Measurements from ENCODE around the gene PCBP2.
"Not testable (repeated sequence)": the region's sequence is repeated elsewhere in the genome, so short reads cannot be mapped to it uniquely, and the experiment has no call there.

Gene PCBP2

DNA sequence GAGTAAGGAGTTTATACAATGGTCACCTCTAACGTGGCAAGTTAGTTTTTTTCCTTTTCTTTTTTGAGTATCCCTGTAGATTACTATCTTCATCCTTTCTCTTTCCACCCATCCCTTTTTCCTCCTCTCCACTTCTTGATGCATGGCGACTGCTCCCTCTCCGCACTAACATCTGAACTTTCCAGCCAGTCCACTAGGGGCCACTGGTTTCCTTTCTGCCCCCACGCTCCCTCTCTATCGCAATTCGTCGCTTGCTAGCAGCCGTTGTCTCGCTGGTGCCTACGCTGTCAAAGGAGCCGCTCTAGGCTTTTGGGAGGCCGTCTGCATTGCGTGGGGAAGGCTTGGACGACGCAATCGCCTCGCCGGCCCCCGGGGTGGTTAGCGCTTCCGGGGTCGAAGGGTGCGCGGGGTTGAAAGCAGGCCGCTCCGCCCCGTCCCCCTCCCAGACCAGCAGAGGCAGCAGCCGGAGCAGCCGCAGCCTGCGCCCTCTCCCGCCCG is at the start of gene PCBP2:
Gene PCBP2, plus strand, starts transcription at position 442 of the 498 bp plus-strand sequence. CDS start 2,699 bp downstream, outside the sequence.
- DNase-seq: peak; percentile 97

DNA sequence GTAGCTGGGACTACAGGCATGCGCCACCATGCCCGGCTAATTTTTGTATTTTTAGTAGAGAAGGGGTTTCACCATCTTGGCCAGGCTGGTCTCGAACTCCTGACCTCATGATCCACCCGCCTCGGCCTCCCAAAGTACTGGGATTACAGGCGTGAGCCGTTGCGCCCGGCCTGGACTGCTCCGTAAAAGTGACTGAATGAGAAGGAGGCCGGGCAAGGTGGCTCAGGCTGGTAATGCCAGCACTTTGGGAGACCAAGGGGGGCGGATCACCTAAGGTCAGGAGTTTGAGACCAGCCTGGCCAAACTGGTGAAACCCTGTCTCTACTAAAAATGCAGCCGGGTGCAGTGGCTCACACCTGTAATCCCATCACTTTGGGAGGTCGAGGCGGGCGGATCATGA is 49.6 kb upstream of the PCBP2 start:
- not testable (repeated sequence) for DNase-seq

GRCh38 chr12:53402871-53403270 is 49.0 kb upstream of the PCBP2 start:
- DNase-seq: no peak

DNA sequence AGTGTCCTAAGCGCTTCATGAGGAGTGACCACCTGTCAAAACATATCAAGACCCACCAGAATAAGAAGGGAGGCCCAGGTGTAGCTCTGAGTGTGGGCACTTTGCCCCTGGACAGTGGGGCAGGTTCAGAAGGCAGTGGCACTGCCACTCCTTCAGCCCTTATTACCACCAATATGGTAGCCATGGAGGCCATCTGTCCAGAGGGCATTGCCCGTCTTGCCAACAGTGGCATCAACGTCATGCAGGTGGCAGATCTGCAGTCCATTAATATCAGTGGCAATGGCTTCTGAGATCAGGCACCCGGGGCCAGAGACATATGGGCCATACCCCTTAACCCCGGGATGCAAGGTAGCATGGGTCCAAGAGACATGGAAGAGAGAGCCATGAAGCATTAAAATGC is 41.0 kb upstream of the PCBP2 start:
- no peak for DNase-seq

GRCh38 chr12:53413485-53414204 is 38.3 kb upstream of the PCBP2 start:
- no peak for DNase-seq

- DNase-seq: no peak
These were observed 37.0 kb upstream of the PCBP2 start for GRCh38 chr12:53414756-53415417.

- not testable (repeated sequence) for DNase-seq
These were observed 36.0 kb upstream of the PCBP2 start for GRCh38 chr12:53415752-53416389.

DNA sequence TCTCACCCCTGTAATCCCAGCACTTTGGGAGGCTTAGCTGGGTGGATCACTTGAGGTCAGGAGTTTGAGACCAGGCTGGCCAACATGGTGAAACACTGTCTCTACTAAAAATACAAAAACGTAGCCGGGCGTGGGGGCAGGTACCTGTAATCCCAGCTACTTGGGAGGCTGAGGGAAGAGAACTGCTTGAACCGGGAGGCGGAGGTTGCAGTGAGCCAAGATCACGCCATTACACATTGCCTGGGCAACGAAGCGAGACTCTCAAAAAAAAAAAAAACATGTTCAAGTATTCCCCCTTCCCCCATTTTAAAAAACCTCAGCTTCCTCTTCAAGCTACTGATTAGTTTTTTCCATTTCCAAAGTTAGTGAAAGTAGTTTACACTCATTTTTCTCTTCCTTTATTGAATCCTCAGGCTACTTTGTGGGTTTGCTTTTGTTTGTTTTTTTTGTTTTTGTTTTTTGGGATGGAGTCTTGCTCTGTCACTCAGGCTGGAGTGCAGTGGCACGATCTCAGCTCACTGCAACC is 34.5 kb upstream of the PCBP2 start:
- DNase-seq: not testable (repeated sequence)

DNA sequence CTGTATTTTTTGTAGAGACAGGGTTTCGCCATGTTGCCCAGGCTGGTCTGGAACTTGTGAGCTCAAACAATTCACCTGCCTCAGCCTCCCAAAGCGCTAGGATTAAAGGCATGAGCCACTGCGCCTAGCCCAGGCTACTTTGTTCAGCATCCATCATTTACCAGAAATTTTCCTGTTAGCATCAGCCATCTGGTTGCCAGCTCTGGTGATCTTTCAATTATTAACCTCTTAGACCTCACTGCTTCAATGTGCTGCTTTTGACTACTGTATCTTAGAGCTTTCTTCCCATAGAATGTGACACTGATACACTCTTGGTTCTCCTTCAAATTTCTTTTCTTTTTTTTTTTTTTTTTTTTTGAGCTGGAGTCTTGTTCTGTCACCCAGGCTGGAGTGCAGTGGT is 33.7 kb upstream of the PCBP2 start:
- no peak for DNase-seq

GRCh38 chr12:53419756-53420155 is 32.1 kb upstream of the PCBP2 start:
- DNase-seq: no peak

GRCh38 chr12:53422247-53422646 is 29.7 kb upstream of the PCBP2 start:
- DNase-seq: not testable (repeated sequence)

DNA sequence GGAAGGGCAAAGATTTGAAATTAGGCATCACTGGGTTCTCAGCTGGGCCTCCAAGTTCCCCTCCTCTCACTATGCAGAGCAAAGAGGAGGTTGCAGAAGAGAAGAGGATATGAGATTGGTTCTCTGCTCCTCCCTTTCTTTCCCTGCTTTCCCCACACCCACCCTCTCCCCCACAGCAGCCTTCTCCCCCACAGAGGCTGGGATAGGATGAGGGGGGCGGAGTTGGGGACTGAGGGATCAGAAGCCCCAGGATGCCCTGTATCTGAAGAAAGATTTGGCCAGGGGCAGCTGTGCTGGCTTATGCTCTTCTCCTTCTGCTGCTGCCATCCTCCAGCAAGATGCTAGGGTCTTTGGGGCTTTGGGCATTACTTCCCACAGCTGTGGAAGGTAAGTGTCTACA is 28.3 kb upstream of the PCBP2 start, which contains the start of gene AMHR2:
Gene AMHR2, plus strand, starts transcription at position 259 of the 400 bp plus-strand sequence. Its CDS starts 80 bp downstream, at position 339.
- DNase-seq: no peak

GRCh38 chr12:53424626-53425514 is 27.0 kb upstream of the PCBP2 start:
- no peak for DNase-seq

DNA sequence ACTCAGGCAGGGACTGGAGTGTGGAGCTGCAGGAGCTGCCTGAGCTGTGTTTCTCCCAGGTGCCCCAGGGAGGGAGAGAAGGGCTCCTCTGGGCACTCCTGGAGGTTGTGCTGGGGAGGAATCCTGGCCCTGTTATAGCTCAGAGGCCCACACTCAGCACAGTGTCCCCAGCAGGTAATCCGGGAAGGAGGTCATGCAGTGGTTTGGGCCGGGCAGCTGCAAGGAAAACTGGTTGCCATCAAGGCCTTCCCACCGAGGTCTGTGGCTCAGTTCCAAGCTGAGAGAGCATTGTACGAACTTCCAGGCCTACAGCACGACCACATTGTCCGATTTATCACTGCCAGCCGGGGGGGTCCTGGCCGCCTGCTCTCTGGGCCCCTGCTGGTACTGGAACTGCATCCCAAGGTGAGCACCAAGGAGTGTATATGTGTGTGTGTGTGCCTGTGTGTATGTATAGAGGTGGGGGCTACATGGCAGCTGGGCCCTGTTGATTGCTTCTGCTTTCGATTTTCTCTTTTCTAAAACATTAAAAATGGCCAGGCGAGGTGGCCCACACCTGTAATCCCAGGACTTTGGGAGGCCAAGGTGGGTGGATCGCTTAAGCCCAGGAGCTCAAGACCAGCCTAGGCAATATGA is 26.3 kb upstream of the PCBP2 start:
- DNase-seq: no peak

DNA sequence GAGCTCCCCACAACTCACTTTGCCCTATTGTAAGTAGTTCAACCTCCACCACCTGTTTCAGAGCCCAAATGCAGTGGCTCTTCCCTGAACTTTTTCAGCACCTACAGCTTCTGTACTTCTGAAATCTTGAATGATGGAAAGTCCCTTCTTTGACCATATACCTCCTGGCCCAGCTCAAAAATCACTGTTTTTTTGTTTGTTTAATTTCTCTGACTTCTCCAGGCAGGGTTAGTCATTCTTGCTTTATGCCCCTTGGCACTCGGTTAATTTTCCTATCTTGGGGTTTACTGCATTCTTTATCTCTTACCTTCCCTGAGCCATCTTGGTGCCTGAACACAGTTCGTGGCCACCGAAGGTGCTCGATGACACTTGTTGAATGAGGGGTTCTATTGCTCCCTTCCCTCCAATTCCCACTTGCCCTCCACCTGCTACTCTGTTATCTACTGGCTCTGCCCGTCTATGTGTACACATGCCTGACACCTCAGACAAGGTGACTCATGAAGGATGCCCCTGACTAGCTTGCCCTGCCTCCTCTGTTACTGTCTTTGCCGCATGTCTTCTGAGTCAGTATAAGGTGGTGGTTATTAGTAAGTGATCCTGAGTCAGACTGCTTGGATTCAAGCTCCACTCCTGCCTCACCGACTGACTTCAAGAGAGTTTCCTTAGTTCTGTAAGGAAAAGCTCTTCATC is 23.9 kb upstream of the PCBP2 start:
- DNase-seq: no peak

- DNase-seq: no peak
These were observed 23.2 kb upstream of the PCBP2 start for GRCh38 chr12:53428741-53429140.

DNA sequence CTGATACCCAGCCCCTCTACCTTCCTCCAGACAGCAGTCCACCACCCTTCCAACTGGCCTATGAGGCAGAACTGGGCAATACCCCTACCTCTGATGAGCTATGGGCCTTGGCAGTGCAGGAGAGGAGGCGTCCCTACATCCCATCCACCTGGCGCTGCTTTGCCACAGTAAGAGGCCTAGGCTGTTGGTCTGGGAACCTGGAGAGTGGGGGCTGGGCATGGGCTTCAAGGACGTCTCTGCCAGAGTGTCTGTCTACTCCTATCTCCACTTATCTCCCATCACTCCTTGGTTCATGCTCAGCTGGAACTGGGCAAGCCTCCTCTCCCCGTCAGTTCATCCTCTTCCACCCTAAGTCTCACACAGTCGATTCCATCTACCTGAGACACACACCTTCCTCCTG is 21.8 kb upstream of the PCBP2 start:
- no peak for DNase-seq

GRCh38 chr12:53431187-53431586 is 20.7 kb upstream of the PCBP2 start:
- DNase-seq: no peak

- not testable (repeated sequence) for DNase-seq
These were observed 16.6 kb upstream of the PCBP2 start for GRCh38 chr12:53435326-53435725.

- DNase-seq: not testable (repeated sequence)
These were observed 12.3 kb upstream of the PCBP2 start for GRCh38 chr12:53439582-53439981.

All from activated CD4-positive, alpha-beta T cell treated with anti-CD3 and anti-CD28 coated beads for 1 hour (primary cell).